NCI-H2196 (cell line): ENCODE measurements around the gene RNF34.
A peak's percentile ranks its signal among the peaks of the same experiment; 100 is the strongest.

Experiments
- DNase-seq: peaks from one replicate; lab custom pipeline; 2025; ENCODE audit not compliant: unreplicated experiment; lab: John Stamatoyannopoulos, UW

The RNF34 gene

GRCh38 chr12:121436706-121437105, 36.8 kb downstream of the RNF34 start:
- no peak for DNase-seq

GRCh38 chr12:121438905-121439304, 39.0 kb downstream of the RNF34 start:
- no peak for DNase-seq

GRCh38 chr12:121439715-121440114, 39.8 kb downstream of the RNF34 start:
- DNase-seq: no peak

- no peak for DNase-seq
These were observed 40.9 kb downstream of the RNF34 start for GRCh38 chr12:121440768-121441167.

GRCh38 chr12:121441555-121441954, 41.6 kb downstream of the RNF34 start:
- DNase-seq: peak; percentile 16

GRCh38 chr12:121442028-121442948, 42.4 kb downstream of the RNF34 start:
- DNase-seq: no peak

GRCh38 chr12:121443193-121443870, 43.4 kb downstream of the RNF34 start:
- DNase-seq: peak; percentile 87

- DNase-seq: no peak
These were observed 44.3 kb downstream of the RNF34 start for GRCh38 chr12:121443911-121444841.

- DNase-seq: no peak
These were observed 44.9 kb downstream of the RNF34 start for GRCh38 chr12:121444842-121445202.

GRCh38 chr12:121446750-121447149, 46.8 kb downstream of the RNF34 start:
- DNase-seq: no peak

- no peak for DNase-seq
These were observed 48.9 kb downstream of the RNF34 start for GRCh38 chr12:121448771-121449315.

GRCh38 chr12:121451961-121452339, 52.0 kb downstream of the RNF34 start:
- DNase-seq: no peak

- no peak for DNase-seq
These were observed 52.5 kb downstream of the RNF34 start for GRCh38 chr12:121452340-121452984.

- no peak for DNase-seq
These were observed 53.1 kb downstream of the RNF34 start for GRCh38 chr12:121452985-121453360.

GRCh38 chr12:121453629-121454028, 53.7 kb downstream of the RNF34 start:
- DNase-seq: no peak

GRCh38 chr12:121454921-121455320, 55.0 kb downstream of the RNF34 start:
- no peak for DNase-seq

GRCh38 chr12:121455766-121456420, 56.0 kb downstream of the RNF34 start:
- no peak for DNase-seq

GRCh38 chr12:121456551-121456950, 56.6 kb downstream of the RNF34 start:
- no peak for DNase-seq

- no peak for DNase-seq
These were observed 61.1 kb downstream of the RNF34 start for GRCh38 chr12:121461048-121461447.

- DNase-seq: no peak
These were observed 64.4 kb downstream of the RNF34 start for GRCh38 chr12:121464331-121464730.
